ENCODE results near the gene CFAP210. TPM values are rescaled to one million over a fixed set of nuclear protein-coding genes. Genes with fewer than 3 reads are reported as not detected.
"Not testable (repeated sequence)": the region's sequence is repeated elsewhere in the genome, so short reads cannot be mapped to it uniquely, and the experiment has no call there.

The CFAP210 gene
- total RNA-seq, 4 donors from 2014 or later, result not detected

DNA sequence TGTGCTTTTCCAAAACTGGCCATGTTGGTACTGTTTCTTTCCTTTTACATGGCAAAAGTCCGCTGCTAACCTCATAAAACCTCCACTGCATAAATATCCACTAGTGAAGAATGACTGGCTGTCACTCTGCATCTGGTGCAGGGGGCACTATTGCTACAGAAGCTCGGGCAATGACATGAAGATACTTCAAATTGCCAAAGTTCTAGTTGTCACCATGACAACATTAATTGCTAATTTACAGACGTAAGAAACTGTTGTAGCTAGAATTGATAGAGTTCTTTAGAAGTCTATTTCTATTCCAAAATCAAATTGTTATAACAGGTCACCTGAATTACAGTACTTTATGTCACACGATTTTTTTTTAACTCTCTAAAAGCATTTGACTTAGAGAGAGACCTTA lies 845 bp downstream of the CFAP210 start:
- 6 to 15% methylated on average over 4 of the region's 4 CpGs for WGBS, 2 donors
- Histone ChIP-seq H3K9me3 (no peaks in the 10 kb centered on the region), H3K4me3 (no peak overlapping the region), H3K4me1 (peaks cover 4 to 23% (median 4%) of the 10 kb centered on the region in 3 donors), H3K36me3 (peaks cover 0 to 2% (median 0%) of the 10 kb centered on the region in 3 donors), H3K27me3 (no peaks in the 10 kb centered on the region), H3K27ac (peak overlapping the region in 1 of 4 donors; percentile 88)
- no peak for TF ChIP-seq POLR2A (IDR thresholded peaks at IDR 0.05)
- TF ChIP-seq, protein P1, sequence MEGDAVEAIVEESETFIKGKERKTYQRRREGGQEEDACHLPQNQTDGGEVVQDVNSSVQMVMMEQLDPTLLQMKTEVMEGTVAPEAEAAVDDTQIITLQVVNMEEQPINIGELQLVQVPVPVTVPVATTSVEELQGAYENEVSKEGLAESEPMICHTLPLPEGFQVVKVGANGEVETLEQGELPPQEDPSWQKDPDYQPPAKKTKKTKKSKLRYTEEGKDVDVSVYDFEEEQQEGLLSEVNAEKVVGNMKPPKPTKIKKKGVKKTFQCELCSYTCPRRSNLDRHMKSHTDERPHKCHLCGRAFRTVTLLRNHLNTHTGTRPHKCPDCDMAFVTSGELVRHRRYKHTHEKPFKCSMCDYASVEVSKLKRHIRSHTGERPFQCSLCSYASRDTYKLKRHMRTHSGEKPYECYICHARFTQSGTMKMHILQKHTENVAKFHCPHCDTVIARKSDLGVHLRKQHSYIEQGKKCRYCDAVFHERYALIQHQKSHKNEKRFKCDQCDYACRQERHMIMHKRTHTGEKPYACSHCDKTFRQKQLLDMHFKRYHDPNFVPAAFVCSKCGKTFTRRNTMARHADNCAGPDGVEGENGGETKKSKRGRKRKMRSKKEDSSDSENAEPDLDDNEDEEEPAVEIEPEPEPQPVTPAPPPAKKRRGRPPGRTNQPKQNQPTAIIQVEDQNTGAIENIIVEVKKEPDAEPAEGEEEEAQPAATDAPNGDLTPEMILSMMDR (IDR thresholded peaks at IDR 0.05), result no peak
- DNase-seq, result no peak
- intact Hi-C loops (cut with DNase I), result no loop called here

GRCh38 chr2:169692718-169693117 lies 1.5 kb downstream of the CFAP210 start:
- no peak for DNase-seq
- peaks cover 4 to 23% (median 4%) of the 10 kb centered on the region in 3 donors for H3K4me1 ChIP-seq
- no peak overlapping the region for H3K4me3 ChIP-seq
- no peak overlapping the region for H3K27ac ChIP-seq
- TF ChIP-seq POLR2A (IDR thresholded peaks at IDR 0.05), result no peak
- TF ChIP-seq, protein P1 (IDR thresholded peaks at IDR 0.05), result no peak
- no peaks in the 10 kb centered on the region for H3K27me3 ChIP-seq
- intact Hi-C loops (cut with DNase I), result no loop called here
- H3K9me3 ChIP-seq, result no peaks in the 10 kb centered on the region
- WGBS, 2 donors, result 57 to 59% methylated on average over 3 of the region's 3 CpGs
- H3K36me3 ChIP-seq, result no peaks in the 10 kb centered on the region

- Histone ChIP-seq H3K36me3 (no peaks in the 10 kb centered on the region), H3K27me3 (no peaks in the 10 kb centered on the region), H3K27ac (no peak overlapping the region), H3K4me1 (peaks cover 4 to 23% (median 4%) of the 10 kb centered on the region in 3 donors), H3K9me3 (no peaks in the 10 kb centered on the region), H3K4me3 (no peak overlapping the region)
- 62 to 68% methylated on average over 1 of the region's 1 CpG for WGBS, 2 donors
- TF ChIP-seq, protein P1 (IDR thresholded peaks at IDR 0.05), result no peak
- no peak for TF ChIP-seq POLR2A (IDR thresholded peaks at IDR 0.05)
- DNase-seq, result no peak
- intact Hi-C loops (cut with DNase I), result no loop called here
Observed at GRCh38 chr2:169690958-169691357, 3.2 kb downstream of the CFAP210 start.

DNA sequence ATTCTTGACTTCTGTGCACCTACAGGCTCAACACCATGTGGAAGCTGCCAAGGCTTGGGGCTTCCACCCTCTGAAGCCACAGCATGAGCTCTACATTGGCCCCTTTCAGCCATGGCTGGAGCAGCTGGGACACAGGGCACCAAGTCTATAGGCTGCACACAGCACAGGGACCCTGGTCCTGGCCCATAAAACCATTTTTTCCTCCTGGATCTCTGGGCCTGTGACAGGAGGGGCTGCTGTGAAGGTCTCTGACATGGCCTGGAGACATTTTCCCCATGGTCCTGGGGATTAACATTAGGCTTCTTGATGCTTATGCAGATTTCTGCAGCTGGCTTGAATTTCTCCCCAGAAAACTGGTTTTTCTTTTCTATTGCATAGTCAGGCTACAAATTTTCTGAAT lies 6.3 kb downstream of the CFAP210 start:
- H3K27ac ChIP-seq; H3K36me3 ChIP-seq; H3K4me3 ChIP-seq; H3K27me3 ChIP-seq; H3K9me3 ChIP-seq; H3K4me1 ChIP-seq; intact Hi-C loops (cut with DNase I); DNase-seq: not testable (repeated sequence)

GRCh38 chr2:169686825-169687224 lies 7.4 kb downstream of the CFAP210 start:
- H3K9me3 ChIP-seq; intact Hi-C loops (cut with DNase I); H3K4me1 ChIP-seq; DNase-seq; H3K27me3 ChIP-seq; H3K36me3 ChIP-seq; H3K4me3 ChIP-seq; H3K27ac ChIP-seq: not testable (repeated sequence)
- 80 to 85% methylated on average over 4 of the region's 4 CpGs for WGBS, 2 donors

DNA sequence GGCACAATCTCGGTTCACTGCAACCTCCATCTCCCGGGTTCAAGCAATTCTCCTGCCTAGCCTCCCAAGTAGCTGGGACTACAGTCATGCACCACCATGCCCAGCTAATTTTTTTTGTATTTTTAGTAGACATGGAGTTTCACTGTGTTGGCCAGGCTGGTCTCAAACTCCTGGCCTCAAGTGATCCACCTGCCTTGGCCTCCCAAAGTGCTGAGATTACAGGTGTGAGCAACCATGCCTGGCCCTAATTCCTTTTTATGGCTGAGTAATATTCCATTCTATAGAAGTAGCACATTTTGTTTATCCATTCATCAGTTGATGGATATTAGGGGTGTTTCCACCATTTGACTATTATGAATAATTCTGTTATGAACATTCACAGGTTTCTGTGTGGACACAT lies 9.5 kb downstream of the CFAP210 start:
- H3K4me3 ChIP-seq; DNase-seq; H3K27me3 ChIP-seq; H3K9me3 ChIP-seq; intact Hi-C loops (cut with DNase I); H3K27ac ChIP-seq; H3K4me1 ChIP-seq; H3K36me3 ChIP-seq: not testable (repeated sequence)
- 92 to 96% methylated on average over 2 of the region's 2 CpGs for WGBS, 2 donors

DNA sequence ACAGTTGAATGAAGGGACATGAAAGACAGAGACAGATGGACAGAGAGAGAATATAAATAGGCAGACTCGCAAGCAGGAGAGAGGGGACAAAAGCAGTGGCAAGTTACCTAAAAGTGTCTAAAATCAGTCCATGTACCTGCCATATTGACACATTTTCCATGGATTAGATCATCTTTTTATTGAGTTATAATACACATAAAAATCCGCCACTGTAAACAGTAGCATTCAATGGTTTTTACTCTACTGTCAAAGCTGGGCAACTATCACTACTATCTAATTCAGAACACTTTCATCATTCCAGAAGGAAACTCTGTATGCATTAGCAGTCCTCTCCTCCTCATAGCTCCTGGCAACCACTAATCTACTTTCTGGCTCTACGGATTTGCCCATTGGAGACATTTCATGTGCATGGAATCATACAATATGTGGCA lies 10.1 kb downstream of the CFAP210 start:
- H3K4me1 ChIP-seq, result no peaks in the 10 kb centered on the region
- no peaks in the 10 kb centered on the region for H3K27me3 ChIP-seq
- no peaks in the 10 kb centered on the region for H3K9me3 ChIP-seq
- DNase-seq, result no peak
- no peak overlapping the region for H3K4me3 ChIP-seq
- intact Hi-C loops (cut with DNase I), result no loop called here
- TF ChIP-seq POLR2A (IDR thresholded peaks at IDR 0.05), result no peak
- TF ChIP-seq, protein P1 (IDR thresholded peaks at IDR 0.05), result no peak
- H3K27ac ChIP-seq, result no peak overlapping the region
- WGBS, 2 donors, result 61 to 88% methylated on average over 3 of the region's 3 CpGs
- H3K36me3 ChIP-seq, result no peaks in the 10 kb centered on the region
